HG02759 (cell line): ENCODE data around the gene PRDM16.

ENCODE experiments used
- ATAC-seq: cut with Tn5 transposase; IDR thresholded peaks from one replicate; pipeline ENCODE4 v1.9.1; 2021; ENCODE audit warnings: mild to moderate bottlenecking, moderate library complexity; ENCODE audit not compliant: unreplicated experiment

PRDM16 gene

GRCh38 chr1:3249631-3250501 lies 180.9 kb downstream of the PRDM16 start:
- ATAC-seq = no peak

- no peak for ATAC-seq
Observed at GRCh38 chr1:3250624-3251023, 181.6 kb downstream of the PRDM16 start.

- ATAC-seq = no peak
Observed at GRCh38 chr1:3251099-3251806, 182.2 kb downstream of the PRDM16 start.

GRCh38 chr1:3251807-3252428 lies 182.9 kb downstream of the PRDM16 start:
- ATAC-seq = no peak

- ATAC-seq = no peak
Observed at GRCh38 chr1:3255680-3256079, 186.7 kb downstream of the PRDM16 start.

- ATAC-seq = no peak
Observed at GRCh38 chr1:3257788-3258187, 188.8 kb downstream of the PRDM16 start.

- ATAC-seq = no peak
Observed at GRCh38 chr1:3258386-3259003, 189.5 kb downstream of the PRDM16 start.

GRCh38 chr1:3259020-3259419 lies 190.0 kb downstream of the PRDM16 start:
- no peak for ATAC-seq

GRCh38 chr1:3261007-3261968 lies 192.3 kb downstream of the PRDM16 start:
- ATAC-seq = no peak

GRCh38 chr1:3261969-3262579 lies 193.1 kb downstream of the PRDM16 start:
- no peak for ATAC-seq

- ATAC-seq = no peak
Observed at GRCh38 chr1:3262681-3263286, 193.8 kb downstream of the PRDM16 start.

- no peak for ATAC-seq
Observed at GRCh38 chr1:3263790-3264189, 194.8 kb downstream of the PRDM16 start.

- ATAC-seq = no peak
Observed at GRCh38 chr1:3264456-3264855, 195.5 kb downstream of the PRDM16 start.

- ATAC-seq = no peak
Observed at GRCh38 chr1:3265835-3266805, 197.1 kb downstream of the PRDM16 start.

- ATAC-seq = no peak
Observed at GRCh38 chr1:3266870-3267549, 198.0 kb downstream of the PRDM16 start.

GRCh38 chr1:3267550-3268270 lies 198.7 kb downstream of the PRDM16 start:
- no peak for ATAC-seq

- ATAC-seq = no peak
Observed at GRCh38 chr1:3268281-3268680, 199.3 kb downstream of the PRDM16 start.
